ENCODE results near the gene DARS1. TPM values are rescaled to one million over a fixed set of nuclear protein-coding genes. Genes with fewer than 3 reads are reported as not detected.

DARS1 gene
- total and polyA plus RNA-seq, 2 of the 13 experiments (the other 11 are each of a cell fraction or from before 2014, with no cell fraction given), result 149 to 230 TPM

DNA sequence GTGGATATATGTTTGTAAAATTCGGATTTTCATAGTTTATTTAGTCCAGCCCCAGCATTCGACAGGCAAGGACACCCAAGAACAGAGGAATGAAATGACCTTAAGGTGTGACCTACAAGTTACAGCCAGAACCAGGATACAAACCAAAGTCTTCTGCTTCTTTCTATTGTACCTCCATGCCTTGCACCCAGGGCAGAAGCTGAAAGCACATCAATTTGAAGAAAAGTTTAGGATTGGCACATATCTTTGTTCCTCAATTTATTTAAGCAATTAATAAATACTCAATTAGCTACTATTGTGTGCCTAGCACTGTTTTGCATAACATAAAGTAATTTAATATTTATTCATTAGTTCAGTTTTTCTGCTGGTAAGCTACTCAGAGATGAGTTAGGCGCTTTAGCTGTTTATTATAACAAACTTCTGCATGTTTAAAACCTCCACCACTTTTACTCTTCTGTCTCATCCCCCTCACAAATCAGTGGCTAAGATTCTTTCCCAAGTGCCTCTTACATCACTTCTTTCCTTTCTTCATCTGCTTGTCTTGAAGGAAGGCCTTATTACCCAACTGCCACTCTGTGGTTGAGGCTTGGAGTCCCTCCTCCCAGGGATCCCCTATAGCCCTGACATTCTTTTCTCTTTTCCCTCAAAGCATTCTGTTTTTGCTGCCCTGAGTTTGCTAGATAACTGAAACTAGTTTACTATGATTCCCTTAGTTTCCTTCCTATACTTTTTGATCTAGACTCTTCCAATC lies 37.1 kb upstream of the DARS1 start:
- ATAC-seq (no peak), DNase-seq (ENCODE audit: low spot score) (no peak), FAIRE-seq (no peak)
- H3K4me3 ChIP-seq (replicated peaks in 1 of 3; ENCODE audit: insufficient read depth in 1 of 3, low read depth in 2 of 3, low read length in 3 of 3), result no peak overlapping the region
- CTCF ChIA-PET (ENCODE audit: low intra/inter-chr PET ratio, low total read pairs), result no interaction called here
- 60% methylated on average over 3 of the region's 3 CpGs for WGBS (ENCODE audit: low lambda C conversion rate)
- no TSS peak for BruUV-seq (replicated peaks)
- H3K36me3 ChIP-seq (replicated peaks in 1 of 2; ENCODE audit: control insufficient read depth in 1 of 2, insufficient read depth in 2 of 2, low read length in 2 of 2), result no peaks in the 10 kb centered on the region
- H3K9me3 ChIP-seq (ENCODE audit: low read length), result no peaks in the 10 kb centered on the region
- POLR2A ChIA-PET, result interaction anchor here (2.2 kb wide), 1 partner anchor 37 kb away, joined by 7 read pairs; the partner anchor contains the start of gene DARS1
- no peaks in the 10 kb centered on the region for H4K20me1 ChIP-seq (ENCODE audit: insufficient read depth, low read length)
- no peaks in the 10 kb centered on the region for H3K27me3 ChIP-seq (ENCODE audit: control insufficient read depth in 1 of 2, insufficient read depth in 2 of 2, low read length in 2 of 2)
- in situ Hi-C loops (cut with HindIII; ENCODE audit: extremely low pct_ligation_motif_present, low pct_unique_long_range_greater_than_20kb) (no loop called here), intact Hi-C loops (cut with micrococcal nuclease; ENCODE audit: unreplicated experiment) (no loop called here)
- no peak overlapping the region for H3K9ac ChIP-seq (ENCODE audit: insufficient read depth, low read depth, low read length)
- H3K4me1 ChIP-seq (ENCODE audit: insufficient read depth, low read length), result peaks cover 34% of the 10 kb centered on the region
- no peak overlapping the region for H2AFZ ChIP-seq (ENCODE audit: low read length)
- peak overlapping the region; percentile 49 for H3K4me2 ChIP-seq (ENCODE audit: low read depth, low read length)
- TF ChIP-seq ZNF547 (CRISPR knock-in tag; IDR thresholded peaks at IDR 0.05) (no peak), ZNF768 (CRISPR knock-in tag; IDR thresholded peaks at IDR 0.05) (no peak), IRF2 (CRISPR knock-in tag; IDR thresholded peaks at IDR 0.05) (no peak), ZSCAN12 (CRISPR knock-in tag; IDR thresholded peaks at IDR 0.05) (no peak), NFE2L1 (CRISPR knock-in tag; IDR thresholded peaks at IDR 0.05; ENCODE audit: borderline replicate concordance) (no peak), SRF (IDR thresholded peaks at IDR 0.05; ENCODE audit: low read depth, low read length) (no peak), ZNF563 (CRISPR knock-in tag; IDR thresholded peaks at IDR 0.05) (no peak), ZBTB1 (CRISPR knock-in tag; IDR thresholded peaks at IDR 0.05; ENCODE audit: borderline replicate concordance) (no peak), PRMT3 (CRISPR knock-in tag; IDR thresholded peaks at IDR 0.05; ENCODE audit: borderline replicate concordance, low read depth) (no peak), KDM2A (CRISPR knock-in tag; IDR thresholded peaks at IDR 0.05; ENCODE audit: borderline replicate concordance, low read depth) (no peak)
- TF ChIP-seq, protein P1, sequence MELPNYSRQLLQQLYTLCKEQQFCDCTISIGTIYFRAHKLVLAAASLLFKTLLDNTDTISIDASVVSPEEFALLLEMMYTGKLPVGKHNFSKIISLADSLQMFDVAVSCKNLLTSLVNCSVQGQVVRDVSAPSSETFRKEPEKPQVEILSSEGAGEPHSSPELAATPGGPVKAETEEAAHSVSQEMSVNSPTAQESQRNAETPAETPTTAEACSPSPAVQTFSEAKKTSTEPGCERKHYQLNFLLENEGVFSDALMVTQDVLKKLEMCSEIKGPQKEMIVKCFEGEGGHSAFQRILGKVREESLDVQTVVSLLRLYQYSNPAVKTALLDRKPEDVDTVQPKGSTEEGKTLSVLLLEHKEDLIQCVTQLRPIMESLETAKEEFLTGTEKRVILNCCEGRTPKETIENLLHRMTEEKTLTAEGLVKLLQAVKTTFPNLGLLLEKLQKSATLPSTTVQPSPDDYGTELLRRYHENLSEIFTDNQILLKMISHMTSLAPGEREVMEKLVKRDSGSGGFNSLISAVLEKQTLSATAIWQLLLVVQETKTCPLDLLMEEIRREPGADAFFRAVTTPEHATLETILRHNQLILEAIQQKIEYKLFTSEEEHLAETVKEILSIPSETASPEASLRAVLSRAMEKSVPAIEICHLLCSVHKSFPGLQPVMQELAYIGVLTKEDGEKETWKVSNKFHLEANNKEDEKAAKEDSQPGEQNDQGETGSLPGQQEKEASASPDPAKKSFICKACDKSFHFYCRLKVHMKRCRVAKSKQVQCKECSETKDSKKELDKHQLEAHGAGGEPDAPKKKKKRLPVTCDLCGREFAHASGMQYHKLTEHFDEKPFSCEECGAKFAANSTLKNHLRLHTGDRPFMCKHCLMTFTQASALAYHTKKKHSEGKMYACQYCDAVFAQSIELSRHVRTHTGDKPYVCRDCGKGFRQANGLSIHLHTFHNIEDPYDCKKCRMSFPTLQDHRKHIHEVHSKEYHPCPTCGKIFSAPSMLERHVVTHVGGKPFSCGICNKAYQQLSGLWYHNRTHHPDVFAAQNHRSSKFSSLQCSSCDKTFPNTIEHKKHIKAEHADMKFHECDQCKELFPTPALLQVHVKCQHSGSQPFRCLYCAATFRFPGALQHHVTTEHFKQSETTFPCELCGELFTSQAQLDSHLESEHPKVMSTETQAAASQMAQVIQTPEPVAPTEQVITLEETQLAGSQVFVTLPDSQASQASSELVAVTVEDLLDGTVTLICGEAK (IDR thresholded peaks at IDR 0.05), result no peak
- TF ChIP-seq, protein P1 (CRISPR knock-in tag; IDR thresholded peaks at IDR 0.05), result no peak
- TF ChIP-seq, protein P2, sequence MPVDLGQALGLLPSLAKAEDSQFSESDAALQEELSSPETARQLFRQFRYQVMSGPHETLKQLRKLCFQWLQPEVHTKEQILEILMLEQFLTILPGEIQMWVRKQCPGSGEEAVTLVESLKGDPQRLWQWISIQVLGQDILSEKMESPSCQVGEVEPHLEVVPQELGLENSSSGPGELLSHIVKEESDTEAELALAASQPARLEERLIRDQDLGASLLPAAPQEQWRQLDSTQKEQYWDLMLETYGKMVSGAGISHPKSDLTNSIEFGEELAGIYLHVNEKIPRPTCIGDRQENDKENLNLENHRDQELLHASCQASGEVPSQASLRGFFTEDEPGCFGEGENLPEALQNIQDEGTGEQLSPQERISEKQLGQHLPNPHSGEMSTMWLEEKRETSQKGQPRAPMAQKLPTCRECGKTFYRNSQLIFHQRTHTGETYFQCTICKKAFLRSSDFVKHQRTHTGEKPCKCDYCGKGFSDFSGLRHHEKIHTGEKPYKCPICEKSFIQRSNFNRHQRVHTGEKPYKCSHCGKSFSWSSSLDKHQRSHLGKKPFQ (CRISPR knock-in tag; IDR thresholded peaks at IDR 0.05; ENCODE audit: insufficient replicate concordance), result no peak
- peak overlapping the region; percentile 28 for H3K27ac ChIP-seq (ENCODE audit: extremely low read length, insufficient read depth, low read length)
- no peaks in the 10 kb centered on the region for H3K79me2 ChIP-seq (ENCODE audit: insufficient read depth, low read length)
